ENCODE results near the gene ATP6V1E1.
A peak's percentile ranks its signal among the peaks of the same experiment; 100 is the strongest.
"Not testable (repeated sequence)": the region's sequence is repeated elsewhere in the genome, so short reads cannot be mapped to it uniquely, and the experiment has no call there.

The ATP6V1E1 gene

GRCh38 chr22:17628406-17629172 is at the start of gene ATP6V1E1:
TSS of gene ATP6V1E1 (minus strand) at chr22:17628749. CDS start at chr22:17628635, 114 bp downstream.
- peak; percentile 97 for DNase-seq (ENCODE audit: low spot score)

GRCh38 chr22:17675584-17675983 is 47.0 kb upstream of the ATP6V1E1 start:
- DNase-seq (ENCODE audit: low spot score): no peak

- no peak for DNase-seq (ENCODE audit: low spot score)
Measured at GRCh38 chr22:17674152-17674551, 45.6 kb upstream of the ATP6V1E1 start.

- no peak for DNase-seq (ENCODE audit: low spot score)
Measured at GRCh38 chr22:17672417-17672991, 44.0 kb upstream of the ATP6V1E1 start.

- not testable (repeated sequence) for DNase-seq (ENCODE audit: low spot score)
Measured at GRCh38 chr22:17671521-17672092, 43.1 kb upstream of the ATP6V1E1 start.

GRCh38 chr22:17665854-17666253 is 37.3 kb upstream of the ATP6V1E1 start:
- no peak for DNase-seq (ENCODE audit: low spot score)

GRCh38 chr22:17665248-17665647 is 36.7 kb upstream of the ATP6V1E1 start:
- DNase-seq (ENCODE audit: low spot score): no peak

- DNase-seq (ENCODE audit: low spot score): no peak
Measured at GRCh38 chr22:17664414-17665055, 36.0 kb upstream of the ATP6V1E1 start.

GRCh38 chr22:17656870-17657395 is 28.4 kb upstream of the ATP6V1E1 start:
- DNase-seq (ENCODE audit: low spot score): no peak

- no peak for DNase-seq (ENCODE audit: low spot score)
Measured at GRCh38 chr22:17655289-17655688, 26.7 kb upstream of the ATP6V1E1 start.

- no peak for DNase-seq (ENCODE audit: low spot score)
Measured at GRCh38 chr22:17648569-17648968, 20.0 kb upstream of the ATP6V1E1 start.

- no peak for DNase-seq (ENCODE audit: low spot score)
Measured at GRCh38 chr22:17647991-17648390, 19.4 kb upstream of the ATP6V1E1 start.

- no peak for DNase-seq (ENCODE audit: low spot score)
Measured at GRCh38 chr22:17647452-17647851, 18.9 kb upstream of the ATP6V1E1 start.

- DNase-seq (ENCODE audit: low spot score): not testable (repeated sequence)
Measured at GRCh38 chr22:17642357-17642756, 13.8 kb upstream of the ATP6V1E1 start.

GRCh38 chr22:17641269-17641668 is 12.7 kb upstream of the ATP6V1E1 start:
- DNase-seq (ENCODE audit: low spot score): no peak

GRCh38 chr22:17639247-17639741 is 10.7 kb upstream of the ATP6V1E1 start:
- DNase-seq (ENCODE audit: low spot score): no peak

- DNase-seq (ENCODE audit: low spot score): peak; percentile 89
Measured at GRCh38 chr22:17638432-17639246, 10.1 kb upstream of the ATP6V1E1 start, which contains the start of gene BCL2L13. TSS of gene BCL2L13 (plus strand) at chr22:17638757. CDS start at chr22:17655712, 16,955 bp downstream.

- no peak for DNase-seq (ENCODE audit: low spot score)
Measured at GRCh38 chr22:17638182-17638431, 9.6 kb upstream of the ATP6V1E1 start.

GRCh38 chr22:17637490-17638181 is 9.1 kb upstream of the ATP6V1E1 start:
- DNase-seq (ENCODE audit: low spot score): no peak

GRCh38 chr22:17636850-17637249 is 8.3 kb upstream of the ATP6V1E1 start:
- DNase-seq (ENCODE audit: low spot score): not testable (repeated sequence)

- DNase-seq (ENCODE audit: low spot score): no peak
Measured at GRCh38 chr22:17634696-17635095, 6.1 kb upstream of the ATP6V1E1 start.

Data from putamen (tissue), 1 donor.